ENCODE data around the gene PA2G4.
A peak's percentile ranks its signal among the peaks of the same experiment; 100 is the strongest.

- TF ChIP-seq, protein P1, sequence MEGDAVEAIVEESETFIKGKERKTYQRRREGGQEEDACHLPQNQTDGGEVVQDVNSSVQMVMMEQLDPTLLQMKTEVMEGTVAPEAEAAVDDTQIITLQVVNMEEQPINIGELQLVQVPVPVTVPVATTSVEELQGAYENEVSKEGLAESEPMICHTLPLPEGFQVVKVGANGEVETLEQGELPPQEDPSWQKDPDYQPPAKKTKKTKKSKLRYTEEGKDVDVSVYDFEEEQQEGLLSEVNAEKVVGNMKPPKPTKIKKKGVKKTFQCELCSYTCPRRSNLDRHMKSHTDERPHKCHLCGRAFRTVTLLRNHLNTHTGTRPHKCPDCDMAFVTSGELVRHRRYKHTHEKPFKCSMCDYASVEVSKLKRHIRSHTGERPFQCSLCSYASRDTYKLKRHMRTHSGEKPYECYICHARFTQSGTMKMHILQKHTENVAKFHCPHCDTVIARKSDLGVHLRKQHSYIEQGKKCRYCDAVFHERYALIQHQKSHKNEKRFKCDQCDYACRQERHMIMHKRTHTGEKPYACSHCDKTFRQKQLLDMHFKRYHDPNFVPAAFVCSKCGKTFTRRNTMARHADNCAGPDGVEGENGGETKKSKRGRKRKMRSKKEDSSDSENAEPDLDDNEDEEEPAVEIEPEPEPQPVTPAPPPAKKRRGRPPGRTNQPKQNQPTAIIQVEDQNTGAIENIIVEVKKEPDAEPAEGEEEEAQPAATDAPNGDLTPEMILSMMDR (IDR thresholded peaks at IDR 0.05; ENCODE audit: low read depth, low read length, missing input control): no peak
- peak; percentile 57 to 74 for TF ChIP-seq EGR1 (IDR thresholded peaks at IDR 0.05; ENCODE audit: low read depth in 2 of 2)
- TF ChIP-seq ZBTB33 (IDR thresholded peaks at IDR 0.05): peak; percentile 92
- TF ChIP-seq FOXA1 (IDR thresholded peaks at IDR 0.05): peak; percentile 74
- TF ChIP-seq GABPA (IDR thresholded peaks at IDR 0.05 in 1 of 2, conservative IDR thresholded peaks at IDR 0.05 in 1 of 2): peak in 1 of 2 donors; percentile 79
- peak; percentile 100 for TF ChIP-seq SP1 (IDR thresholded peaks at IDR 0.05)
- TF ChIP-seq JUND (IDR thresholded peaks at IDR 0.05): peak; percentile 93 to 94
- TF ChIP-seq, protein P2, sequence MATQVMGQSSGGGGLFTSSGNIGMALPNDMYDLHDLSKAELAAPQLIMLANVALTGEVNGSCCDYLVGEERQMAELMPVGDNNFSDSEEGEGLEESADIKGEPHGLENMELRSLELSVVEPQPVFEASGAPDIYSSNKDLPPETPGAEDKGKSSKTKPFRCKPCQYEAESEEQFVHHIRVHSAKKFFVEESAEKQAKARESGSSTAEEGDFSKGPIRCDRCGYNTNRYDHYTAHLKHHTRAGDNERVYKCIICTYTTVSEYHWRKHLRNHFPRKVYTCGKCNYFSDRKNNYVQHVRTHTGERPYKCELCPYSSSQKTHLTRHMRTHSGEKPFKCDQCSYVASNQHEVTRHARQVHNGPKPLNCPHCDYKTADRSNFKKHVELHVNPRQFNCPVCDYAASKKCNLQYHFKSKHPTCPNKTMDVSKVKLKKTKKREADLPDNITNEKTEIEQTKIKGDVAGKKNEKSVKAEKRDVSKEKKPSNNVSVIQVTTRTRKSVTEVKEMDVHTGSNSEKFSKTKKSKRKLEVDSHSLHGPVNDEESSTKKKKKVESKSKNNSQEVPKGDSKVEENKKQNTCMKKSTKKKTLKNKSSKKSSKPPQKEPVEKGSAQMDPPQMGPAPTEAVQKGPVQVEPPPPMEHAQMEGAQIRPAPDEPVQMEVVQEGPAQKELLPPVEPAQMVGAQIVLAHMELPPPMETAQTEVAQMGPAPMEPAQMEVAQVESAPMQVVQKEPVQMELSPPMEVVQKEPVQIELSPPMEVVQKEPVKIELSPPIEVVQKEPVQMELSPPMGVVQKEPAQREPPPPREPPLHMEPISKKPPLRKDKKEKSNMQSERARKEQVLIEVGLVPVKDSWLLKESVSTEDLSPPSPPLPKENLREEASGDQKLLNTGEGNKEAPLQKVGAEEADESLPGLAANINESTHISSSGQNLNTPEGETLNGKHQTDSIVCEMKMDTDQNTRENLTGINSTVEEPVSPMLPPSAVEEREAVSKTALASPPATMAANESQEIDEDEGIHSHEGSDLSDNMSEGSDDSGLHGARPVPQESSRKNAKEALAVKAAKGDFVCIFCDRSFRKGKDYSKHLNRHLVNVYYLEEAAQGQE (IDR thresholded peaks at IDR 0.05): peak; percentile 92
- peak; percentile 83 for TF ChIP-seq YY1 (IDR thresholded peaks at IDR 0.05)
- peak; percentile 100 for TF ChIP-seq HNF4A (conservative IDR thresholded peaks at IDR 0.05)
- peak; percentile 87 for TF ChIP-seq TAF1 (conservative IDR thresholded peaks at IDR 0.05)
- peak; percentile 47 to 59 for TF ChIP-seq RAD21 (IDR thresholded peaks at IDR 0.05)
- TF ChIP-seq RXRA (IDR thresholded peaks at IDR 0.05): peak; percentile 95 to 97
- peak; percentile 98 for TF ChIP-seq MAX (IDR thresholded peaks at IDR 0.05)
Measured at GRCh38 chr12:56081393-56082347, 22.7 kb upstream of the PA2G4 start.

Measured in liver (tissue), 3 donors.